ENCODE data around the gene GRK5. TPM values are rescaled to one million over a fixed set of nuclear protein-coding genes. Genes with fewer than 3 reads are reported as not detected.

GRK5 gene
- total and polyA plus RNA-seq, 9 donors: 18.1 to 29.2 (median 23.8) TPM

- Histone ChIP-seq H3K36me3 (ENCODE audit: control insufficient read depth, insufficient read depth, low read length) (no peaks in the 10 kb centered on the region), H3K9me3 (replicated peaks; ENCODE audit: control insufficient read depth, low read depth, low read length) (no peaks in the 10 kb centered on the region), H3K4me3 (ENCODE audit: low read length) (no peak overlapping the region), H3K4me1 (ENCODE audit: control insufficient read depth, insufficient read depth, low read length) (peaks cover 5% of the 10 kb centered on the region), H3K27ac (ENCODE audit: low read length) (no peak overlapping the region), H3K27me3 (ENCODE audit: control insufficient read depth, insufficient read depth, low read length) (peaks cover 9% of the 10 kb centered on the region)
- 95% methylated on average over 4 of the region's 12 CpGs for WGBS (ENCODE audit: insufficient coverage)
- DNase-seq: no peak
These were observed 274.5 kb downstream of the GRK5 start for GRCh38 chr10:119481781-119482426.

DNA sequence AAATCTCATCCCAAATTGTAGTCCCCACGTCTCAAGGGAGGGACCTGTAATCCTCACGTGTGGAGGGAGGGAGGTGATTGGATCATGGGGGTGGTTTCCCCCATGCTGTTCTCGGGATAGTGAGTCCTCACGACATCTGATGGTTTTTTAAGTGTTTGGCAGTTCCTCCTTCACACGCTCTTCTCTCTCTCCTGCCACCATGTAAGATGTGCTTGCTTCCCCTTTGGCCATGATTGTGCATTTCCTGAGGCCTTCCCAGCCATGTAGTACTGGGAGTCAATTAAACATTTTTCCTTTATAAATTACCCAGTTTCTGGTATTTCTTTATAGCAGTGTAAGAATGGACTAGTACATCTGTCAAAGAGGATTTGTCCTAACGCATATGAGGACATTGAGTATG lies 275.6 kb downstream of the GRK5 start:
- H3K4me3 ChIP-seq (ENCODE audit: low read length): no peak overlapping the region
- H3K36me3 ChIP-seq (ENCODE audit: control insufficient read depth, insufficient read depth, low read length): no peaks in the 10 kb centered on the region
- H3K4me1 ChIP-seq (ENCODE audit: control insufficient read depth, insufficient read depth, low read length): peaks cover 5% of the 10 kb centered on the region
- no peak for DNase-seq
- WGBS (ENCODE audit: insufficient coverage): 100% methylated on average over 1 of the region's 6 CpGs
- no peak overlapping the region for H3K27ac ChIP-seq (ENCODE audit: low read length)
- peaks cover 7% of the 10 kb centered on the region for H3K27me3 ChIP-seq (ENCODE audit: control insufficient read depth, insufficient read depth, low read length)
- no peaks in the 10 kb centered on the region for H3K9me3 ChIP-seq (replicated peaks; ENCODE audit: control insufficient read depth, low read depth, low read length)

DNA sequence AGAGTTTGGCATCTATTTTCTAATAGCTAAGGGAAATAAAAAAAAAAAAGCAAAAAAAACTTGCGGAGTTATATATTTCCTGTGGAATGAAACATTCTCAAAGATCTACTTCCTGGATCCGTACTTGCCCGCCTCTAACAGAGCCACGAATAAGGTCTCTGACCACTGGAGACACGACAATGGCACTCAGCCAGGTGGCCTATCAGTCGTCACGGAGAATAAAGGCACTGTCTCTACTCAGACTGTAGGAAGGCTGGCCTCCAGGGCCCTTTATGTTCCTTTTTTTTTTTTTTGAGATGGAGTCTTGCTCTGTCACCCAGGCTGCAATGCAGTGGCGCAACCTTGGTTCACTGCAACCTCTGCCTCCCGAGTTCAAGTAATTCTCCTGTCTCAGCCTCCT lies 276.5 kb downstream of the GRK5 start:
- Histone ChIP-seq H3K9me3 (replicated peaks; ENCODE audit: control insufficient read depth, low read depth, low read length) (no peaks in the 10 kb centered on the region), H3K27me3 (ENCODE audit: control insufficient read depth, insufficient read depth, low read length) (peaks cover 7% of the 10 kb centered on the region), H3K4me1 (ENCODE audit: control insufficient read depth, insufficient read depth, low read length) (peaks cover 3% of the 10 kb centered on the region), H3K36me3 (ENCODE audit: control insufficient read depth, insufficient read depth, low read length) (no peaks in the 10 kb centered on the region), H3K27ac (ENCODE audit: low read length) (no peak overlapping the region), H3K4me3 (ENCODE audit: low read length) (no peak overlapping the region)
- 34% methylated on average over 6 of the region's 9 CpGs for WGBS (ENCODE audit: insufficient coverage)
- no peak for DNase-seq

DNA sequence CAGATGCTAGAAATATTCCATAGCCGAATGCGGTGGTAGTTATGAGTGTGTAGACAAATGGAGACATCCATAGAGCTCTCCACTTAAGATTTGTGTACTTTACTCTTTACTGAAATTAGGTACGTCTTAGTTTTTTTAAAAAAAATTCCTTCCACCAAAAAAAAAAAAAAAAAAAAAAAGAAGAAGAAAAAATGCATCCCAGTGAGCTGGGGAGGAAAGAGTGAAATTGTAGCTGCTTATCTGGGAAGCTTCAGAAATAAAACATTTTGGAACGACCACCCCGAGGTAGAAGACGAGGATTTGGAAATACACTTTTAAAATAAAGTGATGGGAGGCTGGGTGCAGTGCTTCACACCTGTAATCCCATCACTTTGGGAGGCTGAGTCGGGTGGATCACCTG lies 281.3 kb downstream of the GRK5 start:
- no peaks in the 10 kb centered on the region for H3K27me3 ChIP-seq (ENCODE audit: control insufficient read depth, insufficient read depth, low read length)
- no CpG with 5 or more reads among the region's 7 CpGs for WGBS (ENCODE audit: insufficient coverage)

DNA sequence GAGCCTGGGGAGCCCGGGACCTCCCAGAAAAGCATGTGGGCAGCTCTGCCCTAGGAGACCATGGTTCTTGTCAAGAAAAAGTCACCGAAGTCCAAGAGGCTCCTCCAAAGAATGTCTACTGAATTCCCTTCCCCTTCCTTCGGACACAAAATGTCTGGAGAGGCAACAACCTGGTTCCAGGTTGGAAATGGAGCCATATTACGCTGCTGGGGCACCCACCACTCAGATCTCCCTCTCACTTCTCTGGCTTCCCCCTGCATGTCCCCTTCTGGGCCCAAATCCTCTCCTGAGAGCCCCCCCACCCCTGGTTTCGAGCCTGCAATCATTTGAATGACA lies 282.6 kb downstream of the GRK5 start:
- no peaks in the 10 kb centered on the region for H3K27me3 ChIP-seq (ENCODE audit: control insufficient read depth, insufficient read depth, low read length)
- no peak overlapping the region for H3K27ac ChIP-seq (ENCODE audit: low read length)
- H3K4me3 ChIP-seq (ENCODE audit: low read length): no peak overlapping the region
- no peaks in the 10 kb centered on the region for H3K9me3 ChIP-seq (replicated peaks; ENCODE audit: control insufficient read depth, low read depth, low read length)
- H3K4me1 ChIP-seq (ENCODE audit: control insufficient read depth, insufficient read depth, low read length): peaks cover 20% of the 10 kb centered on the region
- DNase-seq: no peak
- no peaks in the 10 kb centered on the region for H3K36me3 ChIP-seq (ENCODE audit: control insufficient read depth, insufficient read depth, low read length)
- WGBS (ENCODE audit: insufficient coverage): 46% methylated on average over 4 of the region's 5 CpGs

More for the DNA sequence above, 281.3 kb downstream of the GRK5 start:
- Histone ChIP-seq H3K9me3 (replicated peaks; ENCODE audit: control insufficient read depth, low read depth, low read length) (no peaks in the 10 kb centered on the region), H3K36me3 (ENCODE audit: control insufficient read depth, insufficient read depth, low read length) (no peaks in the 10 kb centered on the region), H3K27ac (ENCODE audit: low read length) (no peak overlapping the region), H3K4me1 (ENCODE audit: control insufficient read depth, insufficient read depth, low read length) (peaks cover 18% of the 10 kb centered on the region), H3K4me3 (ENCODE audit: low read length) (no peak overlapping the region)
- no peak for DNase-seq

DNA sequence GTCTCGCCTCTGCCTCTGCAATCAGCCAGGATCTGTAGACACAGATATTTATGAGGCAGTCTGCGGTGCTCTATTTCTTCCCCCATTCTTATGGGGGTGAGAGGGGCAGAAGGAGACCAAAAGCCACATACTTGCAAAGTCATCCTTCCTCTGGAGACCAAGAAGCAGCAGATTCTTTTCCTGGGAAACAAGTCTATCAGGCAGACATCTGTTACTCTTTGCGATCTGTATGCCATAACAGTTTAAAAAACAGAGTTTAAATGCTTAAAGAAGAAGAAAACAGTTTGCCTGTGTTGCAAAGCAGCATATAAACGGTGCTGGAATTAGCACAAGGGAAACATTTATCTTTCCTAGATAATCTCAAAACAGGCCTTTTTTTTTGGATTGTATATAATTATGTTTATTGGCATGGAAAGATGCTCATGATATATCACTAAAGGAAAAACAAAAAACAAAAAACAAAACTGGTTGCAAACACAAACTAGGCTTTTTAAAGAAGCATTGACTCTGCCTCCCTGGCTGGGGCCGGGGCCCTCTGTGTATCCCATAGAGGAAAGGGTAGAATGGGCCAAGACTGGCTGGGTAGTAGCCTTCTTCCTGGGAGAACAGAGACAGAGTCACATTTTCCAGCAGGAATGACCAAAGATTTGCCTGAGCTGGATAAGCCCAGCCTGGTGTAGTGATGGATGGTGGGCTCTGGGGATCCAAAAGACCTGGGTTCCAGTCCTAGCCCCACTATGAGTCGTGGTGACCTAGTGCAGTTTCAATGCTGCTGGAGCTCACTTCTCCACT lies 284.8 kb downstream of the GRK5 start:
- peaks cover 23% of the 10 kb centered on the region for H3K4me1 ChIP-seq (ENCODE audit: control insufficient read depth, insufficient read depth, low read length)
- no peaks in the 10 kb centered on the region for H3K27me3 ChIP-seq (ENCODE audit: control insufficient read depth, insufficient read depth, low read length)
- no CpG with 5 or more reads among the region's 6 CpGs for WGBS (ENCODE audit: insufficient coverage)
- no peak overlapping the region for H3K4me3 ChIP-seq (ENCODE audit: low read length)
- peak overlapping the region; percentile 35 for H3K27ac ChIP-seq (ENCODE audit: low read length)
- DNase-seq: peak; percentile 48
- no peaks in the 10 kb centered on the region for H3K9me3 ChIP-seq (replicated peaks; ENCODE audit: control insufficient read depth, low read depth, low read length)
- no peaks in the 10 kb centered on the region for H3K36me3 ChIP-seq (ENCODE audit: control insufficient read depth, insufficient read depth, low read length)

DNA sequence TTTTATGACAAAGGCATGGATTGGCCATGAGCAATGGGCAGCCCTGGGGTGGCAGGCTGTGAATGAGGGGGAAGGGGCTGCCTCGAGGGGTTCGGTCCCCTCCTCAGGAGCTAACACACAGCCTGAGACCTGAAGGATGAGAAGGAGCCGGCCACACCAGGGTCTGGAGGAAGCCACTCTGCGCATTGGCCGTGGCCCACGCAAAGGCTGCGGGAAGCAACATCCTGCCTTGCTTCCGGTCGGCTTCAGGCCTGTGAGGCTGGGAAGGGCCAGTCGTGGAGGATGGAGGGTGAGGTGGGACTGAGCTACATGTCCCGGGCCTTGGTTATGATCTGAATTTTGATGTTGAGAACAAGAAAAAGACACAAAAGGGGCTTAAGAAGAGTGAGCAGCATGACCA lies 285.8 kb downstream of the GRK5 start:
- no peaks in the 10 kb centered on the region for H3K27me3 ChIP-seq (ENCODE audit: control insufficient read depth, insufficient read depth, low read length)
- no peak overlapping the region for H3K27ac ChIP-seq (ENCODE audit: low read length)
- H3K36me3 ChIP-seq (ENCODE audit: control insufficient read depth, insufficient read depth, low read length): no peaks in the 10 kb centered on the region
- no peak overlapping the region for H3K4me3 ChIP-seq (ENCODE audit: low read length)
- H3K9me3 ChIP-seq (replicated peaks; ENCODE audit: control insufficient read depth, low read depth, low read length): no peaks in the 10 kb centered on the region
- WGBS (ENCODE audit: insufficient coverage): 71% methylated on average over 10 of the region's 11 CpGs
- DNase-seq: no peak
- peaks cover 23% of the 10 kb centered on the region for H3K4me1 ChIP-seq (ENCODE audit: control insufficient read depth, insufficient read depth, low read length)

- H3K4me3 ChIP-seq (ENCODE audit: low read length): no peak overlapping the region
- peak overlapping the region; percentile 35 for H3K27ac ChIP-seq (ENCODE audit: low read length)
- H3K27me3 ChIP-seq (ENCODE audit: control insufficient read depth, insufficient read depth, low read length): no peaks in the 10 kb centered on the region
- no peaks in the 10 kb centered on the region for H3K36me3 ChIP-seq (ENCODE audit: control insufficient read depth, insufficient read depth, low read length)
- DNase-seq: no peak
- no peaks in the 10 kb centered on the region for H3K9me3 ChIP-seq (replicated peaks; ENCODE audit: control insufficient read depth, low read depth, low read length)
- 66% methylated on average over 3 of the region's 6 CpGs for WGBS (ENCODE audit: insufficient coverage)
- H3K4me1 ChIP-seq (ENCODE audit: control insufficient read depth, insufficient read depth, low read length): peaks cover 23% of the 10 kb centered on the region
These were observed 287.1 kb downstream of the GRK5 start for GRCh38 chr10:119494236-119495020.

- no peaks in the 10 kb centered on the region for H3K27me3 ChIP-seq (ENCODE audit: control insufficient read depth, insufficient read depth, low read length)
- no peaks in the 10 kb centered on the region for H3K9me3 ChIP-seq (replicated peaks; ENCODE audit: control insufficient read depth, low read depth, low read length)
- peaks cover 18% of the 10 kb centered on the region for H3K4me1 ChIP-seq (ENCODE audit: control insufficient read depth, insufficient read depth, low read length)
- no peak for DNase-seq
- H3K36me3 ChIP-seq (ENCODE audit: control insufficient read depth, insufficient read depth, low read length): no peaks in the 10 kb centered on the region
- H3K4me3 ChIP-seq (ENCODE audit: low read length): no peak overlapping the region
- H3K27ac ChIP-seq (ENCODE audit: low read length): peak overlapping the region; percentile 35
- WGBS (ENCODE audit: insufficient coverage): 100% methylated on average over 3 of the region's 5 CpGs
These were observed 287.7 kb downstream of the GRK5 start for GRCh38 chr10:119495021-119495505.

GRCh38 chr10:119495545-119495944 lies 288.2 kb downstream of the GRK5 start:
- Histone ChIP-seq H3K4me1 (ENCODE audit: control insufficient read depth, insufficient read depth, low read length) (peaks cover 19% of the 10 kb centered on the region), H3K9me3 (replicated peaks; ENCODE audit: control insufficient read depth, low read depth, low read length) (no peaks in the 10 kb centered on the region), H3K27me3 (ENCODE audit: control insufficient read depth, insufficient read depth, low read length) (no peaks in the 10 kb centered on the region), H3K4me3 (ENCODE audit: low read length) (no peak overlapping the region), H3K27ac (ENCODE audit: low read length) (no peak overlapping the region), H3K36me3 (ENCODE audit: control insufficient read depth, insufficient read depth, low read length) (no peaks in the 10 kb centered on the region)
- WGBS (ENCODE audit: insufficient coverage): 51% methylated on average over 2 of the region's 3 CpGs
- no peak for DNase-seq

Measured in muscle of leg (tissue), 11 donors.